ENCODE results near the gene ZC3H14.

ZC3H14 gene

DNA sequence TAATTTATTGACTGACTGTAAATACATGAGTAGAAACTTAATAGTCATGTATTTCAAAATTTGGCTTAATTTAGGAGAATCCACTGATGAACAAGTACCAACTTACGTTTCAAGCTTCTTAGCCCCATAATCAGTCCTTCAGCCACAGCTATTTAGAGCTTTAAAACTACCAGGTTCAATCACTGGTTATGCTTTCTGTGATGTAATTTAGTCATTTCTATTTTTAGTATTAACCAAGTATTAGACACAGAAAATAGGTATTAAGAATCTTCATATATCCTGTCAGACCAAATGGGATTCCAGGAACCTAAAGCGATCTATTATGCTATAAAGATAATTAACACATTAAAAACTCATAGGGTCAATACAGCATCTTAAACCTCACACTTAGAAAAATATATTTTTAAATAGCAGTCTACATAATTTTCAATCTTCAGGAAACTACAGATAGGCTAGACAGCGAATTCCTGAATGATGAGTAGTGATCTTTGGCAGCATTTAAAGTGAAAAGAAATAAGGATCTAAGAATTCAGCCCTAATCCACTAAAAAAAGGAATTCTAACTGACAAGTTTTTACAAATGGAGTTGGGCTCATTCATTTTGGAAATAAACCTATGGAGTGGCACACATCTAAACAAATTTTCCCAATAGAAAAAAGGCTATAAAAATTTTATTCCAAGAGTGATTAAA is 51.5 kb downstream of the ZC3H14 start:
- TF ChIP-seq, protein P1, sequence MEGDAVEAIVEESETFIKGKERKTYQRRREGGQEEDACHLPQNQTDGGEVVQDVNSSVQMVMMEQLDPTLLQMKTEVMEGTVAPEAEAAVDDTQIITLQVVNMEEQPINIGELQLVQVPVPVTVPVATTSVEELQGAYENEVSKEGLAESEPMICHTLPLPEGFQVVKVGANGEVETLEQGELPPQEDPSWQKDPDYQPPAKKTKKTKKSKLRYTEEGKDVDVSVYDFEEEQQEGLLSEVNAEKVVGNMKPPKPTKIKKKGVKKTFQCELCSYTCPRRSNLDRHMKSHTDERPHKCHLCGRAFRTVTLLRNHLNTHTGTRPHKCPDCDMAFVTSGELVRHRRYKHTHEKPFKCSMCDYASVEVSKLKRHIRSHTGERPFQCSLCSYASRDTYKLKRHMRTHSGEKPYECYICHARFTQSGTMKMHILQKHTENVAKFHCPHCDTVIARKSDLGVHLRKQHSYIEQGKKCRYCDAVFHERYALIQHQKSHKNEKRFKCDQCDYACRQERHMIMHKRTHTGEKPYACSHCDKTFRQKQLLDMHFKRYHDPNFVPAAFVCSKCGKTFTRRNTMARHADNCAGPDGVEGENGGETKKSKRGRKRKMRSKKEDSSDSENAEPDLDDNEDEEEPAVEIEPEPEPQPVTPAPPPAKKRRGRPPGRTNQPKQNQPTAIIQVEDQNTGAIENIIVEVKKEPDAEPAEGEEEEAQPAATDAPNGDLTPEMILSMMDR (IDR thresholded peaks at IDR 0.05; ENCODE audit: control insufficient read depth, extremely low read depth, insufficient read depth), result no peak
- H3K4me3 ChIP-seq (ENCODE audit: low read depth, low read length), result no peak overlapping the region
- DNase-seq (ENCODE audit: low read depth), result no peak

DNA sequence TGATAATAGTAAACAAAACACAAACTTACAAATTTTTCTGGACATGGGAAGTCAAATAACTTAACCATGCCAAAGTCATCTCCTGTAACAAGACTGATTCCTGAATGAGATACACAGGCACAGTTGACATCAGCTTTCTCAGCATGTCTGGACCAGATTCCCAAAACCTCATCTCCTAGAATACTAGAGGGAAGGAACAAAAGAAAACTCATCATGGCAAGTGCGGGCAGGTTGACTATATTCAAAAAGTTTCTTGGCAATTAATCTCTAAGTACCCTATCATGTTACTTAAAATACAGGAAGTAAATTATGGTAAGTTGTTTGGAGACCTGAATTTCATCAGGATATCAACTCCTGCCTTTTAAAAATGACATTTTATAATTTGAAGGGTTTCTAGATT is 53.9 kb downstream of the ZC3H14 start:
- no peak overlapping the region for H3K4me3 ChIP-seq (ENCODE audit: low read depth, low read length)
- DNase-seq (ENCODE audit: low read depth), result no peak
- TF ChIP-seq, protein P1 (IDR thresholded peaks at IDR 0.05; ENCODE audit: control insufficient read depth, extremely low read depth, insufficient read depth), result no peak

DNA sequence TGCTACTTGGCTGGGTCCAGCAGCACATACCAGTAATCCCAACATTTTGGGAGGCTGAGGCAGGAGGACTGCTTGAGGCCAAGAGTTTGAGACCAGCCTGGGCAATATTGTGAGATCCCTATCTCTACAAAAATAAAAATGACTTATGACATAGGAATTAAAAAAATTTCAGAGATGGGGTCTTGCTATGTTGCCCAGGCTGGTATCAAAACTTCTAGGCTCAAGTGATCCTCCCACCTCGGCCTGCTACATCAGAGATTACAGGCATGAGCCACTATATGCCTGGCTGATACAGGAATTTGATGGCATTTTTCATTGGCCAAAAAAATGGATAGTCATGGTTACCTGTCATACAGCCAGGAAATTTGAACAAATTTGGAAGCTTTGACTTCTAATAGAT is 54.6 kb downstream of the ZC3H14 start:
- TF ChIP-seq, protein P1 (IDR thresholded peaks at IDR 0.05; ENCODE audit: control insufficient read depth, extremely low read depth, insufficient read depth), result no peak
- DNase-seq (ENCODE audit: low read depth), result no peak
- no peak overlapping the region for H3K4me3 ChIP-seq (ENCODE audit: low read depth, low read length)

DNA sequence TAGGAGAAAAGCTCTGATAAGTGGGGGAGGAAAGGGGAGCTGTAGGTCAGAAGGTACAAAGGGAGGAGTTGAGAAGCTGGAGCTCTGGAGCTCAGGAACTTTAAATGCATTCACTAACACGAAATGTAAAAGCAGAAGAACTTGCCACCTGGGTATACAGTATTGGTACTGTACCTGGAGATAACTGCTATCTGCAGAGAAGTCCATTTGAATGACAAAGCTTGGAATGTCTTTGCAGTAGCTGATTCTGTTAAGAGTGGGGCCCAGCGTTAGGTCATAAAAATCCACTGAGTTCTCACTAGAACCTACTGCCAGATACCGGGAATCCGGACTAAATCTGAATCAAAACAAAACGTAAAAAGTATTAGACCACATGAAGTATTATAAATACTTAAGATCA is 55.6 kb downstream of the ZC3H14 start:
- TF ChIP-seq, protein P1 (IDR thresholded peaks at IDR 0.05; ENCODE audit: control insufficient read depth, extremely low read depth, insufficient read depth), result no peak
- no peak overlapping the region for H3K4me3 ChIP-seq (ENCODE audit: low read depth, low read length)
- no peak for DNase-seq (ENCODE audit: low read depth)

DNA sequence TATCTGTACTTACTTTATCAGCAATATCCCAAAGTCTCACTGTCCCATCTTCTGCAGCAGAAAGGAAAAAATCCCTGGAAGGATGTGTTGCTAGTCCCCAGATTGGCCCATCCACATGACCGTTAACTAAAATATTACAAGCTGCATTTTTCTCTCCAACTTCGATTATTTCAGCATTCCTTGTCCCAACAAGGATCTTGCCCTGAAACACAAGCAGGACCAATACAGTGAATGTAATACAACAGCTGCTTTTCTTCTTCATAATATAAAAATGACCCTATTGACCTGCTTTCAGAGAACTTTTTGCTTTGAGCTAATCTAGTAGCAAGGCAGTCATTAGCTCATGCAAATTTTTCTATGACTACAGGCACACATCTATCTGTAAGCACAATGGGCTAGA is 58.3 kb downstream of the ZC3H14 start:
- no peak for DNase-seq (ENCODE audit: low read depth)
- TF ChIP-seq, protein P1 (IDR thresholded peaks at IDR 0.05; ENCODE audit: control insufficient read depth, extremely low read depth, insufficient read depth), result no peak
- no peak overlapping the region for H3K4me3 ChIP-seq (ENCODE audit: low read depth, low read length)

DNA sequence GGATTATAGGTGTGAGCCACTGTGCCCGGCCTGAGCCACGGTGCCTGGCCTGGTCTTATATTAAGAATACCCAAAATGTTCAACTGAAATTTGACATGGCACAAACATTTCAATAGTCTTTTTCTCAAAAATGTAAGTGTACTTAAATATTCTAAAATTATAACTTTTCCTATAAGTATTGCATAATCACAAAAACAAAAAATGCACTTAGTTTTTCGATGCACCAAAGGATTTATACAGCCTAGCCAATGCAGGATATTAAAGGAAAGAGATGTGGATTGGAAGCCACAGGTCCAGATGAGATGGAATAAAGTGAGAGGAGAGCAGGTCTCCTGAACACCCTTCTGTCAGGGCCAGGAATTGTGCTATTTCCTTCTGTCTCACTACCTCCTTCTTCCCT is 62.8 kb downstream of the ZC3H14 start:
- TF ChIP-seq, protein P1 (IDR thresholded peaks at IDR 0.05; ENCODE audit: control insufficient read depth, extremely low read depth, insufficient read depth), result no peak
- no peak overlapping the region for H3K4me3 ChIP-seq (ENCODE audit: low read depth, low read length)
- no peak for DNase-seq (ENCODE audit: low read depth)

DNA sequence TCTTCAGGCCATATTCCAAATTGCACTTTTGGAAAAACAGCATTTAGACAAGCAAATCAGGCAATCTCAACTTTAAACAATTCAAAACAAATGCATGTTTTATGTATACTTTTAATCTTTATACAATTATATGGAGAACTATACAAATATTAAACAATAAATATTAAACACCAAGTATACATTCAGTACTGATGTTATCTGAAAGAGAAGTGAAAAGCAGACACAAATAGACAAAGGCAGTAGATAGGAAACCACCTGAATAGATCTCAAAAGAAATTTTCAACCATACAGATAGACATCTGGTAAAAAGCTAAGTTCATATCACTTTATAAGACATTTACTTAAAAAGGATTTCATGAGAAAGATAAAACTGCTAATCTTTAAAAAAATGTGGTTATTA is 65.2 kb downstream of the ZC3H14 start:
- DNase-seq (ENCODE audit: low read depth), result peak; percentile 72
- TF ChIP-seq, protein P1 (IDR thresholded peaks at IDR 0.05; ENCODE audit: control insufficient read depth, extremely low read depth, insufficient read depth), result no peak
- no peak overlapping the region for H3K4me3 ChIP-seq (ENCODE audit: low read depth, low read length)
